Measurements from ENCODE around the gene PRKACG. TPM values are rescaled to one million over a fixed set of nuclear protein-coding genes. Genes with fewer than 3 reads are reported as not detected.
"Not testable (repeated sequence)": the region's sequence is repeated elsewhere in the genome, so short reads cannot be mapped to it uniquely, and the experiment has no call there.

Gene PRKACG
- total RNA-seq, 1 donor from 2014 or later = not detected

GRCh38 chr9:68997666-68998065 lies 16.2 kb downstream of the PRKACG start:
- Histone ChIP-seq H3K4me1 (peaks cover 17% of the 10 kb centered on the region), H3K36me3 (no peaks in the 10 kb centered on the region), H3K27ac (no peak overlapping the region), H3K9me3 (no peaks in the 10 kb centered on the region), H3K27me3 (ENCODE audit: low read depth) (no peaks in the 10 kb centered on the region), H3K4me3 (no peak overlapping the region)
- ATAC-seq (no peak), DNase-seq (no peak)
- intact Hi-C loops (cut with DNase I) = no loop called here
- TF ChIP-seq, protein P1, sequence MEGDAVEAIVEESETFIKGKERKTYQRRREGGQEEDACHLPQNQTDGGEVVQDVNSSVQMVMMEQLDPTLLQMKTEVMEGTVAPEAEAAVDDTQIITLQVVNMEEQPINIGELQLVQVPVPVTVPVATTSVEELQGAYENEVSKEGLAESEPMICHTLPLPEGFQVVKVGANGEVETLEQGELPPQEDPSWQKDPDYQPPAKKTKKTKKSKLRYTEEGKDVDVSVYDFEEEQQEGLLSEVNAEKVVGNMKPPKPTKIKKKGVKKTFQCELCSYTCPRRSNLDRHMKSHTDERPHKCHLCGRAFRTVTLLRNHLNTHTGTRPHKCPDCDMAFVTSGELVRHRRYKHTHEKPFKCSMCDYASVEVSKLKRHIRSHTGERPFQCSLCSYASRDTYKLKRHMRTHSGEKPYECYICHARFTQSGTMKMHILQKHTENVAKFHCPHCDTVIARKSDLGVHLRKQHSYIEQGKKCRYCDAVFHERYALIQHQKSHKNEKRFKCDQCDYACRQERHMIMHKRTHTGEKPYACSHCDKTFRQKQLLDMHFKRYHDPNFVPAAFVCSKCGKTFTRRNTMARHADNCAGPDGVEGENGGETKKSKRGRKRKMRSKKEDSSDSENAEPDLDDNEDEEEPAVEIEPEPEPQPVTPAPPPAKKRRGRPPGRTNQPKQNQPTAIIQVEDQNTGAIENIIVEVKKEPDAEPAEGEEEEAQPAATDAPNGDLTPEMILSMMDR (IDR thresholded peaks at IDR 0.05) = no peak

GRCh38 chr9:68996462-68996861 lies 17.5 kb downstream of the PRKACG start:
- no peak for DNase-seq
- Histone ChIP-seq H3K4me1 (peaks cover 17% of the 10 kb centered on the region), H3K27ac (peak overlapping the region; percentile 51), H3K9me3 (no peaks in the 10 kb centered on the region), H3K36me3 (peaks cover under 1% of the 10 kb centered on the region), H3K4me3 (no peak overlapping the region), H3K27me3 (ENCODE audit: low read depth) (no peaks in the 10 kb centered on the region)
- intact Hi-C loops (cut with DNase I) = no loop called here
- TF ChIP-seq, protein P1 (IDR thresholded peaks at IDR 0.05) = no peak
- ATAC-seq = no peak

DNA sequence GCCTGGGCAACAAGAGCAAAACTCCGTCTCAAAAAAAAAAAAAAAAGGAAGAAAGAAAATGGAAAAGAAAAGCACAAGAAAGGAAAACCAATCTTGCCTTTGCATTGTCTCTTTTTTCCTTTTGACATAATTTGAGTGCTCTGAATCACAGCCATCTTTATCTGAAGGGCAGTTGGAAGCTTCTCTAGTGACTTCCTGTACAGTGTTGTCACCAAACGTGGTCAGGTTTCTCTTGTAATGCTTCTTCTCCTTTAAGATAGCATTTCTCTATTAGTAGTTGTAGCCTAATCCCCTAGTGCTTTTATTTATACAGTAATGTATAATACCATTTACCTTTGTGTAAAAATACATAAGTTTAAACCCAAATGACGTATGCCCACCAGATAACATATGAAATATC lies 18.1 kb downstream of the PRKACG start:
- Histone ChIP-seq H3K4me1 (peaks cover 17% of the 10 kb centered on the region), H3K36me3 (peaks cover 4% of the 10 kb centered on the region), H3K4me3 (no peak overlapping the region), H3K27me3 (ENCODE audit: low read depth) (no peaks in the 10 kb centered on the region), H3K27ac (peak overlapping the region; percentile 47), H3K9me3 (no peaks in the 10 kb centered on the region)
- intact Hi-C loops (cut with DNase I) = no loop called here
- peak in 1 of 2 donors; percentile 18 for ATAC-seq
- DNase-seq = no peak
- TF ChIP-seq, protein P1 (IDR thresholded peaks at IDR 0.05) = no peak

- no peak for ATAC-seq
- intact Hi-C loops (cut with DNase I) = no loop called here
- Histone ChIP-seq H3K4me1 (peaks cover 4% of the 10 kb centered on the region), H3K4me3 (no peak overlapping the region), H3K27me3 (ENCODE audit: low read depth) (no peaks in the 10 kb centered on the region), H3K36me3 (peaks cover 4% of the 10 kb centered on the region), H3K9me3 (no peaks in the 10 kb centered on the region), H3K27ac (no peak overlapping the region)
- TF ChIP-seq, protein P1 (IDR thresholded peaks at IDR 0.05) = no peak
- DNase-seq = no peak
Measured at GRCh38 chr9:68991457-68991856, 22.5 kb downstream of the PRKACG start.

GRCh38 chr9:68986949-68987348 lies 27.0 kb downstream of the PRKACG start:
- intact Hi-C loops (cut with DNase I); H3K9me3 ChIP-seq: not testable (repeated sequence)

GRCh38 chr9:68983522-68984424 lies 30.1 kb downstream of the PRKACG start:
- no peak for ATAC-seq
- Histone ChIP-seq H3K27ac (no peak overlapping the region), H3K4me1 (no peaks in the 10 kb centered on the region), H3K9me3 (no peaks in the 10 kb centered on the region), H3K4me3 (no peak overlapping the region), H3K36me3 (no peaks in the 10 kb centered on the region), H3K27me3 (ENCODE audit: low read depth) (no peaks in the 10 kb centered on the region)
- DNase-seq = no peak
- intact Hi-C loops (cut with DNase I) = no loop called here
- TF ChIP-seq, protein P1 (IDR thresholded peaks at IDR 0.05) = no peak

More at GRCh38 chr9:68986949-68987348, 27.0 kb downstream of the PRKACG start:
- not testable (repeated sequence) for H3K36me3 ChIP-seq; H3K4me1 ChIP-seq; ATAC-seq; H3K27ac ChIP-seq; H3K4me3 ChIP-seq; DNase-seq; H3K27me3 ChIP-seq (ENCODE audit: low read depth)

All from lower lobe of right lung (tissue), 2 donors.